ENCODE data around the gene LARP1B. TPM values are rescaled to one million over a fixed set of nuclear protein-coding genes. Genes with fewer than 3 reads are reported as not detected.

Gene LARP1B
- total and polyA plus RNA-seq, 2 donors (not counting 1 experiment from before 2014, with no cell fraction given), result 4.5 to 14.6 TPM

DNA sequence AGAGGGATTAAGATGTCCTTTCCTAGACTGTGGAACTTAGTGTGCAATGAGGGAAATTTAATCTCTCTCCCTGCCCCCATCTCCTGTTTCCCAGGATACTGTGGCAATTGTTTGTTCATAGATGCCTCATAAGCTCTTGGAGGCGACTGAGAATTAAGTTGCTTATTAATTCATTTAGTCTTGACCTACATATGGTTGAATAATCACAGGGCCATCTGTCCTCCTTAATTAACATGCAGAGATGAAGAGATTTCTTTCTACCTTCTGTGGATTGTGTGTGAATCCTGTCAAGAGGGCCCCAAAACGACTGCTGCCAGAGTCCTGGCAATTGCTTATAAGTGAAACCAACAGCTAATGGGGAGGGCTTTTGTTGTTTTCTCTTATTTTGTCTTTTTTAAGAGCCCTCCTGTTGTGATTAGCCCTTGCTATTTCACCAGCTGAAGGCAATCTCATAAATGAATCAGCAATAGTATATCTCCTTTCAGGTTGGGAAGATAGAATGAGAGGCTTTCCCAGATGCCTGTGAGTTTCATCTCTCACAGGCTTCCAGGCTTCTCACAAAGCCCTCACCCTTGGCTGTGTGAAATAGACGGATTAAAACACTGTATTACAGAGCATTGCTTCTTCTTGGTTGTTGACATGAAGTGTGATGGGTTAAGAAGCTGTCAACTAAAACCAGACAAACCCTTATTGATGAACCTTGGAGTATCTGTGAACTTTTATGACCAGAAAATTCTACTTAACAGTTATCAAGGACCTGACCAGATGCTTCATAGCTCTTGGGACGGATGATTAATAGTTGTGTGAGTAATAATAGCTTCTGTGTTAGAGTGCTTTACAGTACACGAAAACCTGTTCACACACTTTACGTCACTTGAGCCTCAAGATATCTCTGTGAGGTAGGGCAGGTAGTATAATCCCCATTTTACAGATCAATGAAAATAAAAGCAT is 168.0 kb downstream of the LARP1B start:
- no peak overlapping the region for H3K27ac Mint-ChIP-seq
- Histone ChIP-seq H3K4me3 (ENCODE audit: control extremely low read depth in 1 of 5, extremely low read depth in 1 of 5, insufficient read depth in 1 of 5, low read depth in 2 of 5, low read length in 4 of 5) (no peak overlapping the region), H3K79me2 (ENCODE audit: control insufficient read depth, insufficient read depth, low read length) (no peaks in the 10 kb centered on the region), H3K27me3 (replicated peaks in 1 of 4; ENCODE audit: control extremely low read depth in 1 of 4, control insufficient read depth in 3 of 4, insufficient read depth in 4 of 4, low read length in 3 of 4) (no peaks in the 10 kb centered on the region), H3K27ac (ENCODE audit: low read length in 2 of 2) (no peak overlapping the region), H3K4me2 (replicated peaks; ENCODE audit: low read depth, low read length, poor library complexity, severe bottlenecking) (no peak overlapping the region), H3K9ac (ENCODE audit: low read length) (no peak overlapping the region), H3K36me3 (replicated peaks in 1 of 2; ENCODE audit: control extremely low read depth in 1 of 2, control insufficient read depth in 1 of 2, extremely low read depth in 1 of 2, insufficient read depth in 2 of 2, low read length in 1 of 2) (no peaks in the 10 kb centered on the region), H3K4me1 (ENCODE audit: control insufficient read depth in 2 of 2, insufficient read depth in 2 of 2, low read length in 2 of 2) (no peaks in the 10 kb centered on the region), H2AFZ (ENCODE audit: insufficient read depth, low read depth, low read length, poor library complexity, severe bottlenecking) (no peak overlapping the region), H4K20me1 (ENCODE audit: control insufficient read depth, insufficient read depth, low read length, poor library complexity, severe bottlenecking) (no peaks in the 10 kb centered on the region), H3K9me3 (ENCODE audit: control extremely low read depth in 1 of 3, control insufficient read depth in 2 of 3, insufficient read depth in 1 of 3, low read length in 2 of 3) (no peaks in the 10 kb centered on the region)
- ChIA-PET POLR2A (no interaction called here), CTCF (no interaction called here)
- H3K9me3 Mint-ChIP-seq (ENCODE audit: insufficient read depth), result peaks cover 3% of the 10 kb centered on the region
- no peak overlapping the region for H3K4me3 Mint-ChIP-seq
- ATAC-seq (ENCODE audit: low read depth) (no peak), DNase-seq (no peak)
- intact Hi-C loops (cut with micrococcal nuclease), result no loop called here
- H3K4me1 Mint-ChIP-seq, result no peaks in the 10 kb centered on the region
- WGBS (ENCODE audit: insufficient coverage), result no CpG with 5 or more reads among the region's 6 CpGs
- H3K27me3 Mint-ChIP-seq, result no peaks in the 10 kb centered on the region
- TF ChIP-seq EZH2 (IDR thresholded peaks at IDR 0.05; ENCODE audit: borderline replicate concordance, insufficient read depth, low read depth, low read length, poor library complexity, severe bottlenecking), result no peak
- TF ChIP-seq, protein P1, sequence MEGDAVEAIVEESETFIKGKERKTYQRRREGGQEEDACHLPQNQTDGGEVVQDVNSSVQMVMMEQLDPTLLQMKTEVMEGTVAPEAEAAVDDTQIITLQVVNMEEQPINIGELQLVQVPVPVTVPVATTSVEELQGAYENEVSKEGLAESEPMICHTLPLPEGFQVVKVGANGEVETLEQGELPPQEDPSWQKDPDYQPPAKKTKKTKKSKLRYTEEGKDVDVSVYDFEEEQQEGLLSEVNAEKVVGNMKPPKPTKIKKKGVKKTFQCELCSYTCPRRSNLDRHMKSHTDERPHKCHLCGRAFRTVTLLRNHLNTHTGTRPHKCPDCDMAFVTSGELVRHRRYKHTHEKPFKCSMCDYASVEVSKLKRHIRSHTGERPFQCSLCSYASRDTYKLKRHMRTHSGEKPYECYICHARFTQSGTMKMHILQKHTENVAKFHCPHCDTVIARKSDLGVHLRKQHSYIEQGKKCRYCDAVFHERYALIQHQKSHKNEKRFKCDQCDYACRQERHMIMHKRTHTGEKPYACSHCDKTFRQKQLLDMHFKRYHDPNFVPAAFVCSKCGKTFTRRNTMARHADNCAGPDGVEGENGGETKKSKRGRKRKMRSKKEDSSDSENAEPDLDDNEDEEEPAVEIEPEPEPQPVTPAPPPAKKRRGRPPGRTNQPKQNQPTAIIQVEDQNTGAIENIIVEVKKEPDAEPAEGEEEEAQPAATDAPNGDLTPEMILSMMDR (IDR thresholded peaks at IDR 0.05), result no peak

DNA sequence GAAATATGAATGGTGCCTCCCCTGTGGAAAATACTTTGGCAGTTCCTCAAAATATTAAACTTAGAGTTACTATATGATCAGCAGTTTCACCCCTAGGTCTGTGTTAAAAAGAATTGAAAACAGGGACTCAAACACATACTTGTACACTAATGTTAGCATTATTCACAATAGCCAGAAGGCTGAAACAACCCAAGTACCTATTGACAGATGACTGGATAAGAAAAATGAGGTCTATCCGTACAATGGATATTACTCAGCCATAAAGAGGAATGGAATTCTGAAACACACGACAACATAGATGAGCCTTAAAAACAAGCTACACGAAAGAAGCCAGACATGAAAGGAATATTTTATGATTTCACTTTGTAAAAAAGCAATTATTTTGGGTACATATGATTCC is 171.6 kb downstream of the LARP1B start:
- ATAC-seq (ENCODE audit: low read depth), result no peak
- CTCF ChIA-PET, result no interaction called here
- TF ChIP-seq, protein P1 (IDR thresholded peaks at IDR 0.05), result no peak
- TF ChIP-seq EZH2 (IDR thresholded peaks at IDR 0.05; ENCODE audit: borderline replicate concordance, insufficient read depth, low read depth, low read length, poor library complexity, severe bottlenecking), result no peak

More for the DNA sequence above, 171.6 kb downstream of the LARP1B start:
- Mint-ChIP-seq H3K27me3 (peaks cover 4% of the 10 kb centered on the region), H3K9me3 (ENCODE audit: insufficient read depth) (peaks cover 8% of the 10 kb centered on the region), H3K4me3 (no peak overlapping the region), H3K4me1 (peaks cover 2% of the 10 kb centered on the region), H3K27ac (no peak overlapping the region)
- no peak for DNase-seq
- Histone ChIP-seq H3K4me1 (ENCODE audit: control insufficient read depth in 2 of 2, insufficient read depth in 2 of 2, low read length in 2 of 2) (no peaks in the 10 kb centered on the region), H3K79me2 (ENCODE audit: control insufficient read depth, insufficient read depth, low read length) (no peaks in the 10 kb centered on the region), H3K27ac (ENCODE audit: low read length in 2 of 2) (no peak overlapping the region), H3K27me3 (replicated peaks in 1 of 4; ENCODE audit: control extremely low read depth in 1 of 4, control insufficient read depth in 3 of 4, insufficient read depth in 4 of 4, low read length in 3 of 4) (no peaks in the 10 kb centered on the region), H3K4me2 (replicated peaks; ENCODE audit: low read depth, low read length, poor library complexity, severe bottlenecking) (no peak overlapping the region), H2AFZ (ENCODE audit: insufficient read depth, low read depth, low read length, poor library complexity, severe bottlenecking) (no peak overlapping the region), H3K9me3 (ENCODE audit: control extremely low read depth in 1 of 3, control insufficient read depth in 2 of 3, insufficient read depth in 1 of 3, low read length in 2 of 3) (no peaks in the 10 kb centered on the region), H3K36me3 (replicated peaks in 1 of 2; ENCODE audit: control extremely low read depth in 1 of 2, control insufficient read depth in 1 of 2, extremely low read depth in 1 of 2, insufficient read depth in 2 of 2, low read length in 1 of 2) (no peaks in the 10 kb centered on the region), H3K9ac (ENCODE audit: low read length) (no peak overlapping the region), H4K20me1 (ENCODE audit: control insufficient read depth, insufficient read depth, low read length, poor library complexity, severe bottlenecking) (no peaks in the 10 kb centered on the region), H3K4me3 (ENCODE audit: control extremely low read depth in 1 of 5, extremely low read depth in 1 of 5, insufficient read depth in 1 of 5, low read depth in 2 of 5, low read length in 4 of 5) (no peak overlapping the region)
- intact Hi-C loops (cut with micrococcal nuclease), result no loop called here
- no CpG with 5 or more reads among the region's 3 CpGs for WGBS (ENCODE audit: insufficient coverage)
- POLR2A ChIA-PET, result no interaction called here

Data from B cell (primary cell).